ENCODE measurements around the gene CAPNS1.

DNA sequence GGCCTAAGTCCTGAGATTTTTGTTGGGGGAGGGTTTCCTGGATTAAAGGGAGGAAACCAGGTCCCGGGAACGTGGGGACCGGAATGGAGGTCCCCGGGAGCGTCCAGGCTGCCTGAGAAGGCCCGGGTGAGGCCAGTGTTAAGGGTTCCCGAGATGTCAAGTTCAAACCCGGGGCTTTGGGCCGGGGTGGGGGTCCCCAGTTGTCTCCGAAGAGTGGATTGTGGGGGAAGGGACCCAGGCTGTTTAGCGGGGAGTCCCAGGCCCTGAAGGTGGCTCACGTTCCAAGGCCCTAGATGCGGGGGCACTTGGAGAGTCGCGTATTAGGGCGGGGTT lies 12.1 kb downstream of the CAPNS1 start:
- TF ChIP-seq, protein P1, sequence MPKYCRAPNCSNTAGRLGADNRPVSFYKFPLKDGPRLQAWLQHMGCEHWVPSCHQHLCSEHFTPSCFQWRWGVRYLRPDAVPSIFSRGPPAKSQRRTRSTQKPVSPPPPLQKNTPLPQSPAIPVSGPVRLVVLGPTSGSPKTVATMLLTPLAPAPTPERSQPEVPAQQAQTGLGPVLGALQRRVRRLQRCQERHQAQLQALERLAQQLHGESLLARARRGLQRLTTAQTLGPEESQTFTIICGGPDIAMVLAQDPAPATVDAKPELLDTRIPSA (CRISPR knock-in tag; IDR thresholded peaks at IDR 0.05; ENCODE audit: borderline replicate concordance) = no peak
- TF ChIP-seq ARHGAP35 (CRISPR knock-in tag; IDR thresholded peaks at IDR 0.05; ENCODE audit: borderline replicate concordance) (no peak), FLYWCH1 (CRISPR knock-in tag; IDR thresholded peaks at IDR 0.05) (no peak), MAFK (conservative IDR thresholded peaks at IDR 0.05 in 1 of 2, IDR thresholded peaks at IDR 0.05 in 1 of 2; ENCODE audit: low read length in 2 of 2) (no peak), KMT2A (CRISPR knock-in tag; IDR thresholded peaks at IDR 0.05) (no peak)
- TF ChIP-seq, protein P2, sequence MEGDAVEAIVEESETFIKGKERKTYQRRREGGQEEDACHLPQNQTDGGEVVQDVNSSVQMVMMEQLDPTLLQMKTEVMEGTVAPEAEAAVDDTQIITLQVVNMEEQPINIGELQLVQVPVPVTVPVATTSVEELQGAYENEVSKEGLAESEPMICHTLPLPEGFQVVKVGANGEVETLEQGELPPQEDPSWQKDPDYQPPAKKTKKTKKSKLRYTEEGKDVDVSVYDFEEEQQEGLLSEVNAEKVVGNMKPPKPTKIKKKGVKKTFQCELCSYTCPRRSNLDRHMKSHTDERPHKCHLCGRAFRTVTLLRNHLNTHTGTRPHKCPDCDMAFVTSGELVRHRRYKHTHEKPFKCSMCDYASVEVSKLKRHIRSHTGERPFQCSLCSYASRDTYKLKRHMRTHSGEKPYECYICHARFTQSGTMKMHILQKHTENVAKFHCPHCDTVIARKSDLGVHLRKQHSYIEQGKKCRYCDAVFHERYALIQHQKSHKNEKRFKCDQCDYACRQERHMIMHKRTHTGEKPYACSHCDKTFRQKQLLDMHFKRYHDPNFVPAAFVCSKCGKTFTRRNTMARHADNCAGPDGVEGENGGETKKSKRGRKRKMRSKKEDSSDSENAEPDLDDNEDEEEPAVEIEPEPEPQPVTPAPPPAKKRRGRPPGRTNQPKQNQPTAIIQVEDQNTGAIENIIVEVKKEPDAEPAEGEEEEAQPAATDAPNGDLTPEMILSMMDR (CRISPR knock-in tag; IDR thresholded peaks at IDR 0.05) = no peak
- TF ChIP-seq, protein P3, sequence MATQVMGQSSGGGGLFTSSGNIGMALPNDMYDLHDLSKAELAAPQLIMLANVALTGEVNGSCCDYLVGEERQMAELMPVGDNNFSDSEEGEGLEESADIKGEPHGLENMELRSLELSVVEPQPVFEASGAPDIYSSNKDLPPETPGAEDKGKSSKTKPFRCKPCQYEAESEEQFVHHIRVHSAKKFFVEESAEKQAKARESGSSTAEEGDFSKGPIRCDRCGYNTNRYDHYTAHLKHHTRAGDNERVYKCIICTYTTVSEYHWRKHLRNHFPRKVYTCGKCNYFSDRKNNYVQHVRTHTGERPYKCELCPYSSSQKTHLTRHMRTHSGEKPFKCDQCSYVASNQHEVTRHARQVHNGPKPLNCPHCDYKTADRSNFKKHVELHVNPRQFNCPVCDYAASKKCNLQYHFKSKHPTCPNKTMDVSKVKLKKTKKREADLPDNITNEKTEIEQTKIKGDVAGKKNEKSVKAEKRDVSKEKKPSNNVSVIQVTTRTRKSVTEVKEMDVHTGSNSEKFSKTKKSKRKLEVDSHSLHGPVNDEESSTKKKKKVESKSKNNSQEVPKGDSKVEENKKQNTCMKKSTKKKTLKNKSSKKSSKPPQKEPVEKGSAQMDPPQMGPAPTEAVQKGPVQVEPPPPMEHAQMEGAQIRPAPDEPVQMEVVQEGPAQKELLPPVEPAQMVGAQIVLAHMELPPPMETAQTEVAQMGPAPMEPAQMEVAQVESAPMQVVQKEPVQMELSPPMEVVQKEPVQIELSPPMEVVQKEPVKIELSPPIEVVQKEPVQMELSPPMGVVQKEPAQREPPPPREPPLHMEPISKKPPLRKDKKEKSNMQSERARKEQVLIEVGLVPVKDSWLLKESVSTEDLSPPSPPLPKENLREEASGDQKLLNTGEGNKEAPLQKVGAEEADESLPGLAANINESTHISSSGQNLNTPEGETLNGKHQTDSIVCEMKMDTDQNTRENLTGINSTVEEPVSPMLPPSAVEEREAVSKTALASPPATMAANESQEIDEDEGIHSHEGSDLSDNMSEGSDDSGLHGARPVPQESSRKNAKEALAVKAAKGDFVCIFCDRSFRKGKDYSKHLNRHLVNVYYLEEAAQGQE (IDR thresholded peaks at IDR 0.05; ENCODE audit: borderline replicate concordance in 1 of 2, low read depth in 1 of 2, low read length in 2 of 2) = no peak

All from HepG2 (cell line).